Measurements from ENCODE around the gene SOX13.

- TF ChIP-seq POLR2A (IDR thresholded peaks at IDR 0.05) (no peak), CTCF (IDR thresholded peaks at IDR 0.05) (no peak)
These were observed 85.0 kb downstream of the SOX13 start for GRCh38 chr1:204157962-204158361.

All from heart left ventricle (tissue), 13 donors.